Tibial nerve (tissue), 3 donors: ENCODE data around the gene PRDM5.

Experiments used
- CTCF ChIP-seq, 5 experiments: fragments of 200-600 bp in 3 of 5; fragments of 450-650 bp in 2 of 5; sonication (generic) in 3 of 5; IDR thresholded peaks; one replicate each; pipeline ENCODE4 v1.5.1; 2016 to 2019; ENCODE audit warnings: antibody characterized with exemption in 5 of 5, mild to moderate bottlenecking in 3 of 5, moderate library complexity in 2 of 5
- POLR2A ChIP-seq, 2 donors: fragments of 450-650 bp; IDR thresholded peaks; one replicate each; pipeline ENCODE4 v1.6.1; 2017; ENCODE audit warnings: antibody characterized with exemption in 2 of 2, mild to moderate bottlenecking in 2 of 2, moderate library complexity in 2 of 2

- no peak for TF ChIP-seq CTCF (IDR thresholded peaks at IDR 0.05)
- TF ChIP-seq POLR2A (IDR thresholded peaks at IDR 0.05) = no peak
Observed at GRCh38 chr4:120808475-120809141, 113.9 kb downstream of the PRDM5 start.
